MM.1S (cell line): ENCODE data around the gene PSME2.

ENCODE experiments used
- DNase-seq: peaks from one replicate; pipeline ENCODE4 v3.0.0-alpha.2; 2015
- H2AFZ ChIP-seq: fragments of 300-600 bp; sonication (generic); 2 replicates; pipeline ENCODE4 v1.6.0; 2016; ENCODE audit warnings: antibody characterized with exemption, low read length
- H3F3A ChIP-seq: fragments of 300-600 bp; sonication (generic); 2 replicates; pipeline ENCODE4 v1.6.1; 2016; ENCODE audit warnings: mild to moderate bottlenecking, antibody characterized with exemption, low read length, moderate library complexity, mixed read lengths; ENCODE audit not compliant: insufficient read depth
- H3K27ac ChIP-seq: fragments of 300-600 bp; sonication (generic); 2 replicates; pipeline ENCODE4 v1.5.1; 2016; ENCODE audit warnings: mild to moderate bottlenecking, low read length
- H3K27me3 ChIP-seq: fragments of 300-600 bp; sonication (generic); replicated peaks from 2 replicates; pipeline ENCODE4 v1.6.0; 2016; ENCODE audit warnings: low read length; ENCODE audit not compliant: insufficient read depth
- H3K36me3 ChIP-seq: fragments of 300-600 bp; sonication (generic); replicated peaks from 2 replicates; pipeline ENCODE4 v1.6.1; 2016; ENCODE audit warnings: mild to moderate bottlenecking, low read length, mixed read lengths; ENCODE audit not compliant: insufficient read depth
- H3K4me1 ChIP-seq: fragments of 300-600 bp; sonication (generic); 2 replicates; pipeline ENCODE4 v1.6.1; 2016; ENCODE audit warnings: low read length, mixed read lengths
- H3K4me2 ChIP-seq: fragments of 300-600 bp; sonication (generic); 2 replicates; pipeline ENCODE4 v1.6.0; 2016; ENCODE audit warnings: low read depth, low read length
- H3K4me3 ChIP-seq: fragments of 300-600 bp; sonication (generic); 2 replicates; pipeline ENCODE4 v1.5.1; 2016; ENCODE audit warnings: low read length, mixed read lengths
- H3K79me2 ChIP-seq: fragments of 300-600 bp; sonication (generic); 2 replicates; pipeline ENCODE4 v1.6.1; 2016; ENCODE audit warnings: mixed run types, low read length, mixed read lengths
- H3K9ac ChIP-seq: fragments of 300-600 bp; sonication (generic); 2 replicates; pipeline ENCODE4 v1.6.1; 2016; ENCODE audit warnings: low read length, mixed read lengths
- H3K9me2 ChIP-seq: fragments of 300-600 bp; sonication (generic); replicated peaks from 2 replicates; pipeline ENCODE4 v1.6.1; 2016; ENCODE audit warnings: mild to moderate bottlenecking, low read length, mixed read lengths; ENCODE audit not compliant: insufficient read depth
- H3K9me3 ChIP-seq: fragments of 300-600 bp; sonication (generic); replicated peaks from 2 replicates; pipeline ENCODE4 v1.6.1; 2016; ENCODE audit warnings: mild to moderate bottlenecking, low read length, mixed read lengths; ENCODE audit not compliant: insufficient read depth
- H4K20me1 ChIP-seq: fragments of 300-600 bp; sonication (generic); 2 replicates; pipeline ENCODE4 v1.6.1; 2016; ENCODE audit warnings: mild to moderate bottlenecking, low read length, moderate library complexity, mixed read lengths; ENCODE audit not compliant: insufficient read depth
- CTCF ChIP-seq: fragments of 300-600 bp; sonication (generic); IDR thresholded peaks from 2 replicates; pipeline ENCODE4 v1.5.1; 2016; ENCODE audit warnings: antibody characterized with exemption, low read length, mixed read lengths
- EZH2 ChIP-seq: fragments of 300-600 bp; sonication (generic); optimal IDR thresholded peaks from 2 replicates; pipeline ENCODE3; 2017; ENCODE audit warnings: low read depth, mild to moderate bottlenecking, antibody characterized with exemption, low read length, mixed read lengths
- EZH2phosphoT487 ChIP-seq: fragments of 300-600 bp; sonication (generic); IDR thresholded peaks from 2 replicates; pipeline ENCODE4 v1.6.1; 2018; ENCODE audit warnings: antibody characterized with exemption, low read length

Gene PSME2

GRCh38 chr14:24144451-24144850 is 2.0 kb downstream of the PSME2 start:
- Histone ChIP-seq H3K4me2 (no peak overlapping the region), H3K4me3 (no peak overlapping the region), H3K79me2 (peaks cover 53% of the 10 kb centered on the region), H3K36me3 (no peaks in the 10 kb centered on the region), H3K27me3 (no peaks in the 10 kb centered on the region), H4K20me1 (no peaks in the 10 kb centered on the region), H3F3A (peaks cover 10% of the 10 kb centered on the region), H3K9me3 (no peaks in the 10 kb centered on the region), H3K9me2 (no peaks in the 10 kb centered on the region), H3K27ac (no peak overlapping the region), H3K4me1 (peaks cover 15% of the 10 kb centered on the region), H3K9ac (no peak overlapping the region), H2AFZ (no peak overlapping the region)
- TF ChIP-seq EZH2phosphoT487 (no peak), CTCF (no peak), EZH2 (no peak)
- no peak for DNase-seq

- H3K27me3 ChIP-seq = no peaks in the 10 kb centered on the region
- H3K4me3 ChIP-seq = no peak overlapping the region
- H3K9me2 ChIP-seq = no peaks in the 10 kb centered on the region
- H3K36me3 ChIP-seq = no peaks in the 10 kb centered on the region
- H3K9me3 ChIP-seq = no peaks in the 10 kb centered on the region
- H4K20me1 ChIP-seq = no peaks in the 10 kb centered on the region
- no peak overlapping the region for H3K4me2 ChIP-seq
- no peak overlapping the region for H3K27ac ChIP-seq
- H3F3A ChIP-seq = peaks cover 10% of the 10 kb centered on the region
- TF ChIP-seq EZH2phosphoT487 (no peak), CTCF (no peak), EZH2 (no peak)
- peaks cover 57% of the 10 kb centered on the region for H3K79me2 ChIP-seq
- H2AFZ ChIP-seq = no peak overlapping the region
- DNase-seq = no peak
- no peak overlapping the region for H3K9ac ChIP-seq
- peaks cover 17% of the 10 kb centered on the region for H3K4me1 ChIP-seq
Measured at GRCh38 chr14:24143511-24143910, 2.9 kb downstream of the PSME2 start.

- H3K9ac ChIP-seq = peak within 1 kb of the TSS; percentile 72
- 0 out of 2 replicates have a peak, but pooled peaks cover 2% of the 10 kb centered on the region for H3K36me3 ChIP-seq
- peaks cover 66% of the 10 kb centered on the region for H3K79me2 ChIP-seq
- H3K4me1 ChIP-seq = peaks cover 15% of the 10 kb centered on the region; the same call in 1 of the 2 replicates
- H3K4me3 ChIP-seq = peak within 1 kb of the TSS; percentile 86
- H4K20me1 ChIP-seq = no peaks in the 10 kb centered on the region
- peaks cover 6% of the 10 kb centered on the region for H3F3A ChIP-seq
- H3K27me3 ChIP-seq = no peaks in the 10 kb centered on the region
- H3K27ac ChIP-seq = peak within 1 kb of the TSS; percentile 75
- TF ChIP-seq EZH2 (no peak), EZH2phosphoT487 (no peak), CTCF (no peak)
- peak within 1 kb of the TSS; percentile 53 for H2AFZ ChIP-seq
- no peaks in the 10 kb centered on the region for H3K9me2 ChIP-seq
- H3K9me3 ChIP-seq = no peaks in the 10 kb centered on the region
- peak within 1 kb of the TSS; percentile 78 for H3K4me2 ChIP-seq
- DNase-seq = peak; percentile 97
Measured at GRCh38 chr14:24141097-24141880, 5.1 kb downstream of the PSME2 start, which contains the start of gene EMC9. Gene EMC9 (minus strand): TSS chr14:24141591. CDS start chr14:24141304, 287 bp downstream.
